ENCODE data around the gene NPFFR1.
"Not testable (repeated sequence)": the region's sequence is repeated elsewhere in the genome, so short reads cannot be mapped to it uniquely, and the experiment has no call there.

The NPFFR1 gene

GRCh38 chr10:70285476-70285831 is 1.6 kb upstream of the NPFFR1 start:
- no peak for DNase-seq (ENCODE audit: low read depth)

- DNase-seq (ENCODE audit: low read depth), result no peak
These were observed 1.0 kb upstream of the NPFFR1 start for GRCh38 chr10:70284542-70285475.

GRCh38 chr10:70283071-70283444 is 746 bp downstream of the NPFFR1 start:
- no peak for DNase-seq (ENCODE audit: low read depth)

- no peak for DNase-seq (ENCODE audit: low read depth)
These were observed 2.2 kb downstream of the NPFFR1 start for GRCh38 chr10:70281609-70282008.

- no peak for DNase-seq (ENCODE audit: low read depth)
These were observed 3.7 kb downstream of the NPFFR1 start for GRCh38 chr10:70280099-70280498.

- no peak for DNase-seq (ENCODE audit: low read depth)
These were observed 6.3 kb downstream of the NPFFR1 start for GRCh38 chr10:70277396-70278030.

GRCh38 chr10:70274643-70275042 is 9.2 kb downstream of the NPFFR1 start:
- DNase-seq (ENCODE audit: low read depth), result no peak

GRCh38 chr10:70272925-70273316 is 10.9 kb downstream of the NPFFR1 start:
- DNase-seq (ENCODE audit: low read depth), result no peak

GRCh38 chr10:70271996-70272924 is 11.5 kb downstream of the NPFFR1 start:
- DNase-seq (ENCODE audit: low read depth), result no peak

GRCh38 chr10:70270952-70271351 is 12.9 kb downstream of the NPFFR1 start:
- no peak for DNase-seq (ENCODE audit: low read depth)

GRCh38 chr10:70269741-70270140 is 14.1 kb downstream of the NPFFR1 start:
- DNase-seq (ENCODE audit: low read depth), result no peak

GRCh38 chr10:70268376-70268775 is 15.4 kb downstream of the NPFFR1 start:
- no peak for DNase-seq (ENCODE audit: low read depth)

- DNase-seq (ENCODE audit: low read depth), result peak; percentile 95
These were observed 16.5 kb downstream of the NPFFR1 start for GRCh38 chr10:70267161-70267933.

- no peak for DNase-seq (ENCODE audit: low read depth)
These were observed 17.1 kb downstream of the NPFFR1 start for GRCh38 chr10:70266701-70267100.

GRCh38 chr10:70266056-70266455 is 17.7 kb downstream of the NPFFR1 start:
- no peak for DNase-seq (ENCODE audit: low read depth)

GRCh38 chr10:70265032-70265689 is 18.6 kb downstream of the NPFFR1 start:
- no peak for DNase-seq (ENCODE audit: low read depth)

- no peak for DNase-seq (ENCODE audit: low read depth)
These were observed 23.1 kb downstream of the NPFFR1 start for GRCh38 chr10:70260734-70261133.

- DNase-seq (ENCODE audit: low read depth), result no peak
These were observed 23.5 kb downstream of the NPFFR1 start for GRCh38 chr10:70260259-70260658.

- DNase-seq (ENCODE audit: low read depth), result no peak
These were observed 25.6 kb downstream of the NPFFR1 start for GRCh38 chr10:70258216-70258615.

GRCh38 chr10:70257816-70258215 is 26.0 kb downstream of the NPFFR1 start:
- not testable (repeated sequence) for DNase-seq (ENCODE audit: low read depth)

- no peak for DNase-seq (ENCODE audit: low read depth)
These were observed 27.3 kb downstream of the NPFFR1 start for GRCh38 chr10:70256463-70256862.
